RWPE2 (cell line): ENCODE data around the gene APLNR.

Experiments used
- ATAC-seq: fragments of 200-7000 bp; cut with Tn5 transposase; 3 replicates; pipeline ENCODE4 v1.9.1; 2021; ENCODE audit warnings: low read depth
- DNase-seq: peaks from one replicate; pipeline ENCODE4 v3.0.0-alpha.2; 2020; ENCODE audit warnings: low spot score
- H3K27ac ChIP-seq: fragments of 450-650 bp; 2 replicates; pipeline ENCODE4 v1.5.1; 2017; ENCODE audit warnings: mild to moderate bottlenecking; ENCODE audit not compliant: poor library complexity, severe bottlenecking
- H3K27me3 ChIP-seq: fragments of 250-450 bp; sonication (Bioruptor Pico); 2 replicates; pipeline ENCODE4 v1.5.1; 2021; ENCODE audit warnings: mild to moderate bottlenecking, moderate library complexity; ENCODE audit not compliant: insufficient read depth, poor library complexity, severe bottlenecking
- H3K36me3 ChIP-seq: fragments of 250-450 bp; sonication (Bioruptor Pico); 2 replicates; pipeline ENCODE4 v1.5.1; 2020; ENCODE audit warnings: low read depth, mild to moderate bottlenecking, moderate library complexity
- H3K4me1 ChIP-seq: fragments of 250-450 bp; sonication (Bioruptor Pico); 2 replicates; pipeline ENCODE4 v1.5.1; 2021; ENCODE audit warnings: mild to moderate bottlenecking, moderate library complexity; ENCODE audit not compliant: insufficient read depth, poor library complexity, severe bottlenecking
- H3K4me3 ChIP-seq: fragments of 250-450 bp; sonication (Bioruptor Pico); 2 replicates; pipeline ENCODE4 v1.5.1; 2021; ENCODE audit warnings: mild to moderate bottlenecking, moderate library complexity; ENCODE audit not compliant: severe bottlenecking
- H3K9me3 ChIP-seq: fragments of 250-450 bp; sonication (Bioruptor Pico); 2 replicates; pipeline ENCODE4 v1.5.1; 2021; ENCODE audit warnings: mild to moderate bottlenecking, moderate library complexity; ENCODE audit not compliant: severe bottlenecking
- CTCF ChIP-seq: fragments of 450-650 bp; IDR thresholded peaks from one replicate; pipeline ENCODE4 v1.5.1; 2017; ENCODE audit warnings: mild to moderate bottlenecking, moderate library complexity; ENCODE audit not compliant: poor library complexity, severe bottlenecking

Gene APLNR

GRCh38 chr11:57203882-57204480 is 33.1 kb downstream of the APLNR start:
- Histone ChIP-seq H3K4me3 (no peak overlapping the region), H3K9me3 (no peaks in the 10 kb centered on the region), H3K4me1 (no peaks in the 10 kb centered on the region), H3K27me3 (no peaks in the 10 kb centered on the region), H3K27ac (no peak overlapping the region), H3K36me3 (no peaks in the 10 kb centered on the region)
- ATAC-seq, result no peak
- no peak for TF ChIP-seq CTCF
- DNase-seq, result no peak

- DNase-seq (no peak), ATAC-seq (no peak)
- Histone ChIP-seq H3K27ac (no peak overlapping the region), H3K9me3 (no peaks in the 10 kb centered on the region), H3K4me1 (no peaks in the 10 kb centered on the region), H3K36me3 (no peaks in the 10 kb centered on the region), H3K27me3 (no peaks in the 10 kb centered on the region), H3K4me3 (no peak overlapping the region)
- no peak for TF ChIP-seq CTCF
Measured at GRCh38 chr11:57203359-57203758, 33.7 kb downstream of the APLNR start.

GRCh38 chr11:57202281-57202680 is 34.8 kb downstream of the APLNR start:
- H3K9me3 ChIP-seq, result no peaks in the 10 kb centered on the region
- ATAC-seq (no peak), DNase-seq (no peak)
- no peaks in the 10 kb centered on the region for H3K27me3 ChIP-seq
- no peak overlapping the region for H3K4me3 ChIP-seq
- no peak for TF ChIP-seq CTCF
- H3K36me3 ChIP-seq, result no peaks in the 10 kb centered on the region
- no peaks in the 10 kb centered on the region for H3K4me1 ChIP-seq
- no peak overlapping the region for H3K27ac ChIP-seq

DNA sequence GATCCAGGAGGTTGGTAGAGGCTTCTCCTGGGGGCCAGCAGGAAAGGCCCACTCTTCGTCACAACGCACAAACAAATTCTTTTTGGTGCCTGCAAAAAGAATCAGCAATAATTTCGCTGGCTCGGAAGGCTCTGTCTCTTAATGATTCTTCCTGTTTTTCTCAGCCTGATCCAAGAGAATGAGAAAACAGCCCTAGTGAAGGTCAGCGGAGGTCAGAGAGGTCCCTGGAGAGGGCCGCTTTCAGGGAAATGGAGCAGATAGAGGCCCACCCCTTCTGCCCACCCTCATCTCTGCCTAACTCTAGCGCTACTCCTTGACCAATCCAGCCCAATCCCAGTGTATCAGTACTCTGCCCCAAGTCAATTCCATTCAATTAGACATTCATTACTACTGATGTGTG is 36.1 kb downstream of the APLNR start:
- no peaks in the 10 kb centered on the region for H3K27me3 ChIP-seq
- no peak for ATAC-seq
- H3K4me1 ChIP-seq, result no peaks in the 10 kb centered on the region

More for the DNA sequence above, 36.1 kb downstream of the APLNR start:
- no peak for DNase-seq
- no peaks in the 10 kb centered on the region for H3K36me3 ChIP-seq
- no peak overlapping the region for H3K27ac ChIP-seq
- no peak for TF ChIP-seq CTCF
- no peaks in the 10 kb centered on the region for H3K9me3 ChIP-seq
- no peak overlapping the region for H3K4me3 ChIP-seq
